ENCODE results near the gene SEBOX.

DNA sequence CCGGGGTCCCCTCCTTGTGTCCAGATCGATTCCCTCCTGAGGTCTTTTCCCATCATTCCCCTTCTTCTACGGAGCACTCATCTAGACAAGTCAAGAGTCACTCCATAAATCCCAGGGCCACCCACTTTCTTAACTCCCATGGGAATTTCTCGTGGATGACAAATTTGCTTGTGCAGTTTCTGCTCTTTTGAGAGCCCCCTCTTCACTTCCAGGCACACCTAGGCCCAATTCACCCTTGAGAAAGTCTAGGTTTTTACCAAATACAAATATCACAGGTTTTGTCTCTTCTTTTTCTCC lies 7.2 kb downstream of the SEBOX start:
- TF ChIP-seq YY1 (IDR thresholded peaks at IDR 0.05; ENCODE audit: insufficient read depth, insufficient read length) (no peak), SUZ12 (IDR thresholded peaks at IDR 0.05; ENCODE audit: extremely low read depth, insufficient read depth, insufficient read length) (no peak), ZNF274 (IDR thresholded peaks at IDR 0.05; ENCODE audit: low read depth, low read length) (no peak)

Data from NT2/D1 (cell line).